Type B pancreatic cell (in vitro differentiated cells): ENCODE results near the gene GCSAM. TPM values are rescaled to one million over a fixed set of nuclear protein-coding genes. Genes with fewer than 3 reads are reported as not detected.

Source experiments
- DNase-seq: peaks from one replicate; pipeline ENCODE4 v3.0.0; 2021; ENCODE audit warnings: mixed read lengths; ENCODE audit not compliant: unreplicated experiment; ENCODE audit errors: extremely low spot score
- H3K27ac Mint-ChIP-seq: 2 replicates; pipeline ENCODE4 v1.8.0; 2021; ENCODE audit warnings: mild to moderate bottlenecking, mixed read lengths
- H3K27me3 Mint-ChIP-seq: 2 replicates; pipeline ENCODE4 v1.8.0; 2021; ENCODE audit warnings: mixed read lengths
- H3K36me3 Mint-ChIP-seq: 2 replicates; pipeline ENCODE4 v1.8.0; 2021; ENCODE audit warnings: mixed read lengths
- H3K4me1 Mint-ChIP-seq: one replicate; pipeline ENCODE4 v1.8.0; 2021; ENCODE audit warnings: mixed read lengths; ENCODE audit not compliant: unreplicated experiment
- H3K4me3 Mint-ChIP-seq: 2 replicates; pipeline ENCODE4 v1.8.0; 2021; ENCODE audit warnings: mild to moderate bottlenecking, mixed read lengths
- H3K9me3 Mint-ChIP-seq: 2 replicates; pipeline ENCODE4 v1.8.0; 2021; ENCODE audit warnings: mixed read lengths
- total RNA-seq: library from RNA; stranded (reverse); gene quantifications from 2 replicates; pipeline ENCODE4 v1.2.1, GENCODE V29; 2021; ENCODE audit warnings: low replicate concordance
- TF ChIP-seq, protein P1 (sequence below): fragments of 200-600 bp; sonication (generic); conservative IDR thresholded peaks from 2 replicates; pipeline ENCODE4 v1.5.0; 2021; ENCODE audit warnings: antibody characterized with exemption, mild to moderate bottlenecking

The GCSAM gene
- total RNA-seq, 1 donor from 2014 or later = not detected

DNA sequence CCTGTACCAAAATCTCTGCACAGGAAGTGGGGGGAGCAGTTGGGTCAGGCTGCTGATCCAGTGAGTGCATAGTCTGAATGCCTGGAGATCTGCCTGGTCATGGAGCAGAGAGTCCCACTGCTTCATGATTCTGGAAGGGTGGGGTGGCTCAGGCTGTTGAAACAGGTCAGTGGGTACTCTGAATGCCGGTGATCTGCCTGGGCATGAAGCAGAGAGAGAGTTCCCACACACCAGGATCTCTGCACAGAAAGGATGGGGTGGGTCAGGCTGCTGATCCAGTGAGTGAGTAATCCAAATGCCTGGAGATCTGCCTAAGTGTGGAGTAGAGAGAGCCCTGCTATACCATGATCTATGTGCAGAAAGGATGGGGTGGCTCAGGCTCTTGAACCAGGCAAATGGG lies 16.1 kb upstream of the GCSAM start:
- no peaks in the 10 kb centered on the region for H3K36me3 Mint-ChIP-seq
- H3K27me3 Mint-ChIP-seq = no peaks in the 10 kb centered on the region
- TF ChIP-seq, protein P1, sequence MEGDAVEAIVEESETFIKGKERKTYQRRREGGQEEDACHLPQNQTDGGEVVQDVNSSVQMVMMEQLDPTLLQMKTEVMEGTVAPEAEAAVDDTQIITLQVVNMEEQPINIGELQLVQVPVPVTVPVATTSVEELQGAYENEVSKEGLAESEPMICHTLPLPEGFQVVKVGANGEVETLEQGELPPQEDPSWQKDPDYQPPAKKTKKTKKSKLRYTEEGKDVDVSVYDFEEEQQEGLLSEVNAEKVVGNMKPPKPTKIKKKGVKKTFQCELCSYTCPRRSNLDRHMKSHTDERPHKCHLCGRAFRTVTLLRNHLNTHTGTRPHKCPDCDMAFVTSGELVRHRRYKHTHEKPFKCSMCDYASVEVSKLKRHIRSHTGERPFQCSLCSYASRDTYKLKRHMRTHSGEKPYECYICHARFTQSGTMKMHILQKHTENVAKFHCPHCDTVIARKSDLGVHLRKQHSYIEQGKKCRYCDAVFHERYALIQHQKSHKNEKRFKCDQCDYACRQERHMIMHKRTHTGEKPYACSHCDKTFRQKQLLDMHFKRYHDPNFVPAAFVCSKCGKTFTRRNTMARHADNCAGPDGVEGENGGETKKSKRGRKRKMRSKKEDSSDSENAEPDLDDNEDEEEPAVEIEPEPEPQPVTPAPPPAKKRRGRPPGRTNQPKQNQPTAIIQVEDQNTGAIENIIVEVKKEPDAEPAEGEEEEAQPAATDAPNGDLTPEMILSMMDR = no peak
- no peak for DNase-seq
- H3K9me3 Mint-ChIP-seq = peaks cover 8% of the 10 kb centered on the region
- no peaks in the 10 kb centered on the region for H3K4me1 Mint-ChIP-seq
- no peak overlapping the region for H3K27ac Mint-ChIP-seq
- no peak overlapping the region for H3K4me3 Mint-ChIP-seq

DNA sequence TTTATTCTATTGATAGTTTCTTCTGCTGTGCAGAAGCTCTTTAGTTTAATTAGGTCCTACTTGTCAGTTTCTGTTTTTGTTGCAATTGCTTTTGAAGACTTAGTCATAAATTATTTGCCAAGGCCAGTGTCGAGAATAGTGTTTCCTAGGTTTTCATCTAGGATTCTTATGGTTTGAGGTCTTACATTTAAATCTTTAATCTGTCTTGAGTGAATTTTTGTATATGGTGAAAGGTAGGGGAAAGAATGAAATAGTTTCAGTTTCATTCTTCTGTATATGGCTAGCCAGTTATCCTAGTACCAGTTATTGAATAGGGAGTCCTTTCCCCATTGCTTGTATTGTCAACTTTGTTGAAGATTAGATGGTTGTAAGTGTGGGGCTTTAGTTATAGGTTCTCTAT lies 10.6 kb upstream of the GCSAM start:
- no peaks in the 10 kb centered on the region for H3K27me3 Mint-ChIP-seq
- H3K9me3 Mint-ChIP-seq = peaks cover 10% of the 10 kb centered on the region
- no peak overlapping the region for H3K4me3 Mint-ChIP-seq
- H3K4me1 Mint-ChIP-seq = no peaks in the 10 kb centered on the region
- no peak for DNase-seq
- TF ChIP-seq, protein P1 = no peak
- H3K36me3 Mint-ChIP-seq = no peaks in the 10 kb centered on the region
- no peak overlapping the region for H3K27ac Mint-ChIP-seq

DNA sequence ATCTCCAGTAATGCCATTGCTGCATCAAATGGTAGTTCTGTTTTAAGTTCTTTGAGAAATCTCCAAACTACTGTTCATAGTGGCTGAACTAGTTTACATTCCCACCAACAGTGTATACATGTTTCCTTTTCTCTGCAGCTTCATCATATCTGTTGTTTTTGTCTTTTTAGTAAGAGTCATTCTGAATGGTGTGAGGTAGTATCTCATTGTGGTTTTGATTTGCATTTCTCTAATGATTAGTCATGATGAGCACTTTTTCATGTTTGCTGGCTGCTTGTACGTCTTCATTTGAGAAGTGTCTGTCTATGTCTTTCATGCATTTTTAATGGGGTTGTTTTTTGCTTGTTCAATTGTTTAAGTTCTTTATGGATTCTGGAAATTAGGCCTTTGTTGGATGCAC lies 10.2 kb upstream of the GCSAM start:
- Mint-ChIP-seq H3K4me1 (no peaks in the 10 kb centered on the region), H3K9me3 (peaks cover 10% of the 10 kb centered on the region), H3K36me3 (no peaks in the 10 kb centered on the region), H3K4me3 (no peak overlapping the region), H3K27ac (no peak overlapping the region), H3K27me3 (no peaks in the 10 kb centered on the region)
- DNase-seq = no peak
- TF ChIP-seq, protein P1 = no peak

DNA sequence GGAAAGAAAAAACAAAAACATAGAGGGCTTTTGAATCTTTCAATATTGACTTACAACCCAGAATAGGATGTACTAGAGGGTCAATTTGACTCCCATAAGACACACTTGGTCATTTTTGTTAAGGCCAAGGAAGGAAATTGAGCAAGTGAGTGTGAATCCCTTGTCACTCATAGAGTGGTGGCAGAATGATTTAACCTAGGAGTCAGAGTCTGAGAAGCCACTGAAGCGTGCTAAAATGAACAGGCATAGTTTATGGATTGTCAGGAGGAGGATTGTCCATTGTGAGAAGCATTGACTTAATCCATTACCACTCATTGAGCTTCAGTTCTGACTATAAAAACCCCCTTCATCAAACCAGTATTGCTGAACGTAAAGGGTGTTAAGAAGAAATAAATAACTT lies 8.2 kb upstream of the GCSAM start:
- H3K4me3 Mint-ChIP-seq = no peak overlapping the region
- H3K27ac Mint-ChIP-seq = no peak overlapping the region
- peaks cover 16% of the 10 kb centered on the region for H3K4me1 Mint-ChIP-seq
- H3K9me3 Mint-ChIP-seq = peaks cover 10% of the 10 kb centered on the region
- H3K27me3 Mint-ChIP-seq = no peaks in the 10 kb centered on the region
- no peak for DNase-seq
- TF ChIP-seq, protein P1 = no peak
- no peaks in the 10 kb centered on the region for H3K36me3 Mint-ChIP-seq

DNA sequence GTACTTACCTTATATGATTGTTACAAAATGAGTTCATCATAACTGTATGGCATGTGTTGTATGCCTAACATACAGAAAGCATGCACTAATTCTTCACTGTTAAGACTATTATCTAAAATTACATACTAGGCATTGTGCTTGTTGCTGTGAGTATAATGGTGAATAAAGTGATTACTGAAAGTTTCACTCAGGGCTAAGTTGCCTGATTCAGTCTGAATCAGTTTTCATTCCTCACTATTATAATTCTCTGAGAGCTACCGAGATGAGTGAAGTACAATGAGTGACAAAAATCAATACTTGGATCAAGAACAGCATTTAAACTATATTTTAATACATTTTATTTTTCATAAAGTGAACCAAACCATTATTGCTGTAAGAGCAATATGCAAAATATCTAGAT lies 7.5 kb upstream of the GCSAM start:
- Mint-ChIP-seq H3K36me3 (no peaks in the 10 kb centered on the region), H3K9me3 (peaks cover 10% of the 10 kb centered on the region), H3K4me3 (no peak overlapping the region), H3K27ac (no peak overlapping the region), H3K4me1 (peaks cover 22% of the 10 kb centered on the region), H3K27me3 (no peaks in the 10 kb centered on the region)
- TF ChIP-seq, protein P1 = no peak
- no peak for DNase-seq

- Mint-ChIP-seq H3K4me3 (no peak overlapping the region), H3K9me3 (peaks cover 3% of the 10 kb centered on the region), H3K27ac (no peak overlapping the region), H3K4me1 (peaks cover 30% of the 10 kb centered on the region), H3K27me3 (no peaks in the 10 kb centered on the region), H3K36me3 (no peaks in the 10 kb centered on the region)
- no peak for DNase-seq
- TF ChIP-seq, protein P1 = peak; percentile 40
Observed at GRCh38 chr3:112138219-112138969, 5.3 kb upstream of the GCSAM start.
